ENCODE measurements around the gene PAK1IP1.
"Not testable (repeated sequence)": the region's sequence is repeated elsewhere in the genome, so short reads cannot be mapped to it uniquely, and the experiment has no call there.

PAK1IP1 gene, protein sequence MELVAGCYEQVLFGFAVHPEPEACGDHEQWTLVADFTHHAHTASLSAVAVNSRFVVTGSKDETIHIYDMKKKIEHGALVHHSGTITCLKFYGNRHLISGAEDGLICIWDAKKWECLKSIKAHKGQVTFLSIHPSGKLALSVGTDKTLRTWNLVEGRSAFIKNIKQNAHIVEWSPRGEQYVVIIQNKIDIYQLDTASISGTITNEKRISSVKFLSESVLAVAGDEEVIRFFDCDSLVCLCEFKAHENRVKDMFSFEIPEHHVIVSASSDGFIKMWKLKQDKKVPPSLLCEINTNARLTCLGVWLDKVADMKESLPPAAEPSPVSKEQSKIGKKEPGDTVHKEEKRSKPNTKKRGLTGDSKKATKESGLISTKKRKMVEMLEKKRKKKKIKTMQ

DNA sequence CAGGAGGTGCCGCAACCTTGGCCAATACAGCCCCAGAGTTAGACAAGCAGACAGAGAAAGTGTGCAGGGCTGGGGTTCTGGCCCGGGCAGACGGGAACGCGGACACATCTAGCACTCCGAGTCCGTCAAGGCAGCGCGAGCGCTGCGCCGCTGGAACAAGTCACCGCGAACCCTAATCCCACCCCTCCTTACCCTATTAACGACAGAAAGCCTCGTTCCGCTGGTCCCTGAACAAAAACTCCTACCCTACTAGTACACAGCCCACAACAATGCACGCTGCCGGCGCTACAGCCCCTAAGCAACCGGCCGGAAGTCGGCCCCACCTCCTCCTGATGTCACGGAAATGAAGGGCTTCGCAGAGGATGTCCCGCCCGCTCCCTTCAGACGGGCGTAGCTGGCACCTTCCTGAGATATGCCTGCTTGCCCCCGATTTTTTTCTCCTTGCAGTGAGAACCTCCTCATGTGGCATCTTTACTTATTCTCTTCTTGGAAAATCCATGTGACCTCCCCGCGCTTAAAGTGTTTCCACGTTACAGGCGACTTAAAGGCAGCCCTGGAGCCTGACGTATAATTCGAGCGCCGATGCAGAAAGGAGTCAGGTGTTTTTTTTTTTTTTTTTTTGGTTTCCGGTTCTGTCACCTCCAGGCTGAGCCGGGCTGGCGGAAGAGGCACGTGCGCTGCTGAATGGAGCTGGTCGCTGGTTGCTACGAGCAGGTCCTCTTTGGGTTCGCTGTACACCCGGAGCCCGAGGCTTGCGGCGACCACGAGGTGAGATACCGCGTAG, at the start of gene PAK1IP1, which contains the start of gene C6orf52:
Gene PAK1IP1, plus strand, starts transcription at position 671 of the 784 bp plus-strand sequence. Its CDS starts 14 bp downstream, at position 685.
Gene C6orf52, minus strand, starts transcription at position 315 of the 784 bp plus-strand sequence. CDS start 7,066 bp downstream, outside the sequence.
- DNase-seq (ENCODE audit: low spot score) = peak; percentile 96

DNA sequence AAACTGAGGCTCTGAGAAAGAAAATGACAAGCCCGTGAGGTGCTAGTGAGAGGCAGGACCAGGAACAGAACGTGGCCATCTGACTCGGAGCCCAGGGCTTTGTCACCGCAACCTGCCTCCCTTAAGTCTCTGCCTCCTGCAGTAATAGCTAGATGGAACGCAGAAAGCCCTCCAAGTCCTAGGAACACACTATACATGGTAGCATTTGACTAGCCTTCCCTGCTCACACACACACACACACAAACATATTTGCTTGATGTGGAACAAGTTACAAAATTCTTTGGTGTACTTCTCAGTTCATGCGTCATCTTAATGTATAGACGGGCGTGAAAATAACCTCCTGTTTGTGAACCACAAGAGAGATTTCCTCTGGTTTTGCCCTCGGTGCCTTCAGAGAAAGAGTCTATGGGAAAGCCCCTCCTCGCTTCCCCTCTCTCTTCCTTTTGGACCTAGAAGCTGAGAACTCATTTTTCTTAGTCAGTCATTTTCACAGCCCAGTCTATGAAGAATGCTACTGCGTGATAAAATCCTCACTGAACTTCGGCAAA, 39.2 kb upstream of the PAK1IP1 start:
- DNase-seq (ENCODE audit: low spot score) = no peak

DNA sequence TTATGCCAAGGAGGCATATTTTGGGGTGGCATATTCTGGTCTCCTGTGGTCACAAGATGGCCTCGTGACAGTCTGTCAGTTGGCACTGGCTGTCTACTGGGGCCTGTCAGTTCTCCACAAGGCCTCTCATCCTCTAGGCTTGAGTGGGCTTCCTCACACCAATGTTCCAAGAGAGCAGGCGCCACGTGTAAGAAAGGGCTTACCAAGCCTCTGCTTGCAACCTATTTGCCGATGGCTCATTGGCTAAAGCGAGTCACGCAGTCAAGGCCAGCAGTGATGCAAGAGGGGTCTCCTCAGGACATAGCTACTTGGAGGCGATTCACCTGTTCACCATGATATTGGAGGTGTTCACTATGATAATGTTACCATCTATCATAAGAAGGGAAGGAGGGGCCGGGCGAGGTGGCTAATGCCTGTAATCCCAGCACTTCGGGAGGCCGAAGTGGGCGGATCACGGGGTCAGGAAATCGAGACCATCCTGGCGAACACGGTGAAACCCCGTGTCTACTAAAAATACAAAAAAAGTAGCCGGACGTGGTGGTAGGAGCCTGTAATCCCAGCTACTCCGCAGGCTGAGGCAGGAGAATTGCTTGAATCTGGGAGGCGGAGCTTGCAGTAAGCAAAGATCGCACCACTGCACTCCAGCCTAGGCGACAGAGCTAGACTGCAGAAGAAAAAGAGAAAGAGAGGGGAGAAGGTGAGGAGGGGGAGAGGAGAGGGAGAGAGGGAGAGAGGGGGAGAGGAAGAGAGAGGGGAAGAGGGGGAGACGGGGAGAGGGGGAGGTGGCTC, 35.7 kb upstream of the PAK1IP1 start:
- DNase-seq (ENCODE audit: low spot score) = no peak

DNA sequence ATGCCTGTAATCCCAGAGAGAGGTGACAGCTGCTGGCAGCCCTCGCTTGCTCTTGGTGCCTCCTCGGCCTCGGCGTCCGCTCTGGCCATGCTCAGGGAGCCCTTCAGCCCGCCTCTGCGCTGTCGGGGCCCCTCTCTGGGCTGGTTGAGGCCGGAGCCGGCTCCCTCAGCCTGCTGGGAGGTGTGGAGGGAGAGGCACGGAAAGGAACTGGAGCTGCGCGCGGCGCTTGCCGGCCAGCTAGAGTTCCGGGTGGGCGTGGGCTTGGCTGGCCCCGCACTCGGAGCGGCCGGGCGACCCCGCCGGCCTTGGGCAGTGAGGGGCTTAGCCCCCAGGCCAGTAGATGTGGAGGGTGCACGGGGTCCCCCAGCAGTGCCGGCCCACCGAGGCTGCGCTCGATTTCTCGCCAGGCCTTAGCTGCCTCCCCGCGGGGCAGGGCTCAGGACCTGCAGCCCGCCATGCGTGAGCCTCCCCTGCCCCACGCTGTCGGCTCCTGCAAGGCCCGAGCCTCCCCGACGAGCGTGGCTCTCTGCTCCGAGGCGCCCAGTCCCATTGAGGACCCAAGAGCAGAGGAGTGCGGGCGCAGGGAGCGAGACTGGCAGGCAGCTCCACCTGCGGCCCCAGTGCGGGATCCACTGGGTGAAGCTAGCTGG, 34.9 kb upstream of the PAK1IP1 start:
- DNase-seq (ENCODE audit: low spot score) = peak; percentile 12

DNA sequence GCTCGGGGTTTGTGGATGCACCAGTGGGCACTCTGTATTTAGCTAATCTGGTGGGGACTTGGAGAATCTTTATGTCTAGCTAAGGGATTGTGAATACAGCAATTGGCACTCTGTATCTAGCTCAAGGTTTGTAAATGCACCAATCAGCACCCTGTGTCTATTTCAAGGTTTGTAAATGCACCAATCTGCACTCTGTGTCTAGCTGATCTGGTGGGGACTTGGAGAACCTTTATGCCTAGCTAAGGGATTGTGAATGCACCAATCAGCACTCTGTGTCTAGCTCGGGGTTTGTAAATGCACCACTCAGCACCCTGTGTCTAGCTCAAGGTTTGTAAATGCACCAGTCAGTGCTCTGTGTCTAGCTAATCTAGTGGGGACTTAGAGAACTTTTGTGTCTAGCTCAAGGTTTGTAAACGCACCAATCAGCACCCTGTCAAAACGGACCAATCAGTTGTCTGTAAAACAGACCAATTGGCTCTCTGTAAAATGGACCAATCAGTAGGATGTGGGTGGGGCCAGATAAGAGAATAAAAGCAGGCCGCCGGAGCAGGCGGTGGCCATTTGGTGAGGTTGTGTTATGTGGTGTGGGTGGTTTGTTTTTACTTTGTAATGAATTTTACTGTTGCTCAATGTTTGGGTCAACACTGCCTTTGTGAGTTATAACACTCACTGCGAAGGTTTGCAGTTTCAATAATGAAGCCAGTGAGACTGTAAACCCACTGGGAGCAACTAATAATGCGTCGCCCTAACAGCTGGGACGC, 34.2 kb upstream of the PAK1IP1 start:
- DNase-seq (ENCODE audit: low spot score) = not testable (repeated sequence)

DNA sequence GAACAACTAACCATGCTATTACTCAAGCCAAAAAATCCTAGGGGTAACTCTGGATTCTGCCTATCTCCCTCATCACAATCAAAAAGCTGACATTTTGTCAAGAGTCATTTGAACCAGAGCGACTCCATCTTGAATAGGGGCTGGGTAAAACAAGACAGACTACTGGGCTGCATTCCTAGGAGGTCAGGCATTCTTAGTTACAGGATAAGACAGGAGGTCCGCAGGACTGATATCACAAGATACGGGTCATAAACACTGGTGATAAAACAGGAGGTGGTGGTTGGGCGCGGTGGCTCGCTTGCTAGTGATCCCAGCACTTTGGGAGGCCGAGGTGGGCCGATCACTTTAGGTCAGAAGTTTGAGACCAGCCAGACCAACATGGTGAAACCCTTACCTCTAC, 32.6 kb upstream of the PAK1IP1 start:
- no peak for DNase-seq (ENCODE audit: low spot score)

DNA sequence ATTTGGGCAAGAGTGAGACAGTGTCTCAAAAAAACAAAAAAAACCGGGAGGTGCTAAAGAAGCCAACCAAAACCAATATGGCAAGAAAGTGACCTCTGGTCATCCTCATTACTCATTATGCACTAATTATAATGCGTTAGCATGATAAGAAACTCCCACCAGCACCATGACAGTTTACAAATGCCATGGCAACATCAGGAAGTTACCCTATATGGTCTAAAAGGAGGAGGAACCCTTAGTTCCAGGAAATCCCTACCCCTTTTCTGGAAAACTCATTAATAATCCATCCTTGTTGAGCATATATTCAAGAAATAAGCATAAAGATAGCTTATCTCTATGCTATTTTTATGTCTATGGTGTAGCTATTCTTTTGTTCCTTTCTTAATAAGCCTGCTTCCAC, 32.0 kb upstream of the PAK1IP1 start:
- no peak for DNase-seq (ENCODE audit: low spot score)

DNA sequence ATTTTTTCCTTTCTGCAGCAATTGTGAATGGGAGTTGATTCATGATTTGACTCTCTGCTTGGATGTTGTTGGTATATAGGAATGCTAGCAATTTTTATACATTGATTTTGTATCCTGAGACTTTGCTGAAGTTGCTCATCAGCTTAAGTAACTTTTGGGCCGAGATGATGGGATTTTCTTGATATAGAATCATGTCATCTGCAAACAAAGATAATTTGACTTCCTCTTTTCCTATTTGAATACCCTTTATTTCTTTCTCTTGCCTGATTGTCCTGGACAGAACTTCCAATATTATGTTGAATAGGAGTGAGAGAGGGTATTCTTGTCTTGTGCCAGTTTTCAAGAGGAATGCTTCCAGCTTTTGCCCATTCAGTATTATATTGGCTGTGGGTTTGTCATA, 29.2 kb upstream of the PAK1IP1 start:
- DNase-seq (ENCODE audit: low spot score) = not testable (repeated sequence)

DNA sequence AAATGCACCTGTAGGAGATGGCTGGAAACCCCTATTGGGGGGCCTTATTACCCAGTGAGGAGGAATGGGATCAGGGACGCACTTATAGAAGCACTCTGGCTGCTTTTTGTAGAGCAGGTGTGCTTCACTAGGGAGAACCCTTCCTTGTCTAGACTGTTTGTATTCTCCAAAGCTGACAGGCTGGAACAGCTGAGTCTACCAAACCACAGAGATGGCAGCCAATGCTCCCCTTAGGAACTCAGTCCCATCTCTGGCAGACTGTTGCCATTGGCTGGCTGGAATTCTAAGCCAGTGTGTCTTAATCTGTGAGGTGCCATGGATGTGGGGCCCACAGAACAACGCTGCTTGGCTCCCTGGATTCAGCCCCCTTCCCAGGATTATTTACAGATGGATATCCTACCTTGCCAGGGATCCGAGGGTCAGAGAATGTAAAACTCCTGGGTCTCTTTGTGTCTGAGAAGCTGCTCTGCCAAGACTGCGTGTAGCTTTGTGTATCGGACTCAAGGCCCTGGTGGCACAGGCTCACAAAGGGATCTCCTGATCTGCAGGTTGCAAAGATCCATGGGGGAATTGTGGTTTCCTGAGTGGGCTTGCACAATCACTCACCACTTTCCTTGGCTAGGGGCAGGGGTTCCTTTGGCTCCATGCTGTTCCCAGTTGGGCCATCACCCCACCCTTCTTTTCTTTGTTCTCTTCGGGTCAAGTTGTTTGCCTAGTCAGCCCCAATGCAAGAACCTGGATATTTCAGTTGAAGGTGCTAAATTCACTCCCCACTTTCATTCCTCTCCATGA, 26.4 kb upstream of the PAK1IP1 start:
- no peak for DNase-seq (ENCODE audit: low spot score)

DNA sequence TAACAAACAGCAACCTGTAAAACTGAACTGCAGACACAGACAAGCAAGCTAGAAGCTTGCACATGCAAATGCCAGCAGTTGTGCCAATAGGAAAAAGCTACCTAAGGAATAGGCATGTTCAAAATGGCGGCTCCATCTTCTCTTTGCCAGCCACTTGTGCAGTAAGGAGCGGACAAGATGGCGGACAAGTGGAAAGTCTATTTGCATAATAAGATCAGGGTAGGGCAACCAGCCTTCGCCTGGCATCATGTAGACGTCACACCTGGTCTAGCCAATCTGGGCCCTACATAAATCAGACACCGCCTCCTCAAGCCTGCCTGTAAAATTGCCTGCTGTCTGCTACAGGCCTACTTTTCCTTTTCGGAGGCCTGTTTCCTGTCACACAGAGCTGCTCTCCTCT, 18.4 kb upstream of the PAK1IP1 start:
- no peak for DNase-seq (ENCODE audit: low spot score)

DNA sequence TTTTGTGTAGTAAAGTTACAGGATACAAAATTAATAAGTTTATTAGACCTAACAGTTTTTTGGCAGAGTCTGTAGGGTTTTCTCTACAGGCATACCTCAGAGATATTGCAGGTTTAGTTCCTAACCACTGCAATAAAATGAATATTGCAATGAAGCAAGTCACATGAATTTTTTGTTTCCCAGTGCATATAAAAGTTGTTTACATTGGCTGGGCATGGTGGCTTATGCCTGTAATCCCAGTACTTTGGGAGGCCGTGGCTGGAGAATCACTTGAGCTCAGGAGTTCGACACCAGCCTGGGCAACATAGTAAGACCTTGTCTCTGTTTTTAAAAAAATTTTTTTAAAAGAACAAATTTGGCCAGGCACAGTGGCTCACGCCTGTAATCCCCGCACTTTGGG, 16.3 kb upstream of the PAK1IP1 start:
- no peak for DNase-seq (ENCODE audit: low spot score)

DNA sequence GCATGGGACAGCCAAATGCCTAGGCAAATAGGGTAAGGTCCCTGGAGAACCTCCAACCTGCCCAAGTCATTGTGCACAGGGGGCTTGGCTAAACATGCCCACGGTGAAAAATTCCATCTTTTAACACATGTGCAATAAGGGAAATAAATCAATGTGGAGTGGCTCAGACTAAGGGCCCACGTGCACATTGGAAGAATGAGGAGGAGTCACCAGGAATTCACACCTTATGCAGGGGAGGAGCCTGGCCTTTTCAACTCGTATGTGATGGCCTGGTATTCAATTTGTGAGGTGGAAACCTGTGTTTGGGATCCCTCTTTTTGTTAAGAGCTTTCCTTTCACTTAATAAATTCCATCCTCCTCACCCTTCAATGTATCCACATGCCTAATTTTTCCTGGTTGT, 13.0 kb upstream of the PAK1IP1 start:
- DNase-seq (ENCODE audit: low spot score) = no peak

DNA sequence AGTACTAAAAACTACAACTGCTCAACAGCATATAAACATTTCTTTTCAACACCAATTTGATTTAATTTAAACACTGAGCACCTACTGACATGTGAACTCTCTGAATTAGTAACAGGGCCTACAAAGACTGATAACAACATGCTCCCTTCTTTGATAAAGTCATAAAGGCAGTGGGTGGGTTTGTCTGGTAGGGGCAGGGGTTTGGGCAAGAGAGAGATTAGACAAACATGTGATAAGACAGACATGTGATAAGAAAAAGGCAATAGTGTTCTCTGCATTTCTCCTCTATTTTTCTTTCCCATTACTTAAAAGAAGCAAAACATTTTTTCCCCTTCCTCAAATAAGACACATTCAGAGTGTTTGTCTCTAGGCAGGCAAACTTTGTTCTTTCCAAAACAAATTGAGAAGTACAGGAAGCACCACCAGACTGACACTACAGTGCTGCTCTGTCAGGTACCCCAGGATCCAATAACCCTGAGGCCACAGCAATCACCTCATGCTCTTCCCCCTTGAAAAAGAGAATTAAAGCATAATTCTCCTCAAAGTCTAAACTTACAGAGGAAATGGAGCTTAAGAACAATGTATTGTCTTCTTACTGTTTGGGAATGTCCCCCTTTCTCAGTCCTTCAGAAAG, 12.3 kb upstream of the PAK1IP1 start:
- no peak for DNase-seq (ENCODE audit: low spot score)

DNA sequence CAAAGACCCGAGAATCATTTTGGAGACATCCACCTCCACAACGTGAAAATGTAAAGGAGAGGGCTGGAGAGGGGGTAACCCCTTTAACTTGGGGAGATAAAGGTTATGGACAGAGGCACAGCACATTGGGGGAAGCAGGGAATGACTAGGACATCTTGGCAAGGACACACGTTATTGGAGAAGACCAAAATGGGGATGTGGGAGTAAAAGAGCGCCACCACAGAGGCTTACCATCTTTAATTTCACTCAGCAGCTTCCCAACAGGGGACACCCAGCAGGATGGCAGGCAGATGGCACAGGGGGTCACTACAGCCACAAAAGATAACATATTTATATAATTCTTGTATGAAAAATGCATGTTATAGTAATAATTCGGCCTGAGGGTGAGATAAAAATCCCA, 10.2 kb upstream of the PAK1IP1 start:
- no peak for DNase-seq (ENCODE audit: low spot score)

DNA sequence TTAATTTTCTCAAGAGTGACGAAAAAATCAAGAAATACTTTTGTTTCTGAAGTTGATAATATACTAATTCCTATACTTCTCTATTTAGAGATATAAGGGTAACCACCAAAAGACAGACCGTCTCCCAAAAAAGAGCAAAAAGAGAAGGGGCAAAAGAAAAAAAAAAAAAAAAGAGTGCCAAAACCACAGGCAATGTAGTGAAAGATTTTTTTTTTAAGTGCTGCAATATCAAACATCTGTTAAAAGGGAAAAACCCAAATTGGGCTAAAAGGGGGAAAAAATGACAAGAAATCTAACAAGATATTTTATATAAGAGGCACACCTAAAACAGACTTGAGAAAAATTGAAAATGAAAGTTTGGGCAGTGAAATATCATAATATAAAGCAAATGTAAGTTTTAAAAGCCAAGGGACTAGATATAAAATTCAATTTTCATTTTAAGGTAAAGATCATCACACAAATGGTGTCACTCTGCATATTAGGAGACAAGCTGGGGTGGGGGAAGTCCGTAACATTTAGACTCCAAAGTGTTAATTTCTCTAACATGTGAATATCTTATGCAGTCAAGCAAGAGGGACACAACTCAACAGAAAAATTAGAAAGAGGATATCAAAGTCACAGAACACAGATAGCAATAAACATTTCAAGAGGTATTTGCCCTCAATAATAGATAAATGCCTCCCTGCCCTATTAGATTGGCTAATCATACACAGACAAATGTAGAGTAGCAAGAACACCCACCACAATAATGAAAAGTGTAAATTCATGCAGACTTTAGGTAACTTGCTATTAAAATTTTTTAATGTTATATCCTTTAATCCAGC, 9.5 kb upstream of the PAK1IP1 start:
- no peak for DNase-seq (ENCODE audit: low spot score)

DNA sequence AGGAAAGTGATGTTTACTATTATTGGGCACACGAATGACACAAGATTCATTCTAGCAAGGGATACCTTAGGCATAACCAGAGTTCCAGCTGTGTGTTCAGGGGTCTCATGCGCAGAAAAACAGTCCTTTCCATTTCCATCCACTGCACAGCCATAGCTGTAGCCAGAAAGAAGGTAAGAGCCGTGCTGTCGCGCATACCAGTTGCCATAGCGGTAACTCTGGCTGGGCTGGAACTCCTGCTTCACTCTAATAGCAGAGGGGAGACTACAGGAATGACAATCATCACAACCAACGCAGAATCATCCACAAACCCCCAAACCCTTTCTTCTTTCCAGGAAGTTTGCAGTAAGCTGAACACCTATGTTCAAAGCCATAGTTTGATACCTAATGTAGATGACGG, 7.9 kb upstream of the PAK1IP1 start:
- no peak for DNase-seq (ENCODE audit: low spot score)

DNA sequence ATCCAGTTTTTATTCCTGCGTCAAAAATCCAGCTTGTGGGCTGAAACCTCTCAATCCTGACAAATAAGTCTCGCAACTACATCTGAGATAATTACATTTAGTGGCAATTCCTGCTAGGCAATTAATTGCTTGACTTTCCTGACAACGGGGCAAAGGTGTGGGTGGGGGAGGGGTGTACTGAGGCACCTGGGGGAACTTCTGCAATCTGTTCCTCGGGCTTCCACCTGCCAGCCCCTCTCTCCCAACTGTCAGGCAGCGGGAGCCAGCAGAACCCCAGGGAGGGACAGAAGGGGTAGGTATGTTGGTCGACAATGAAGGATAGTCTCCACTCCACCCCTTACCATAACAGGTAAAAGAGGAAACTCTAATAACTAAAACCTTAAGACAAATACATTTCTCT, 7.2 kb upstream of the PAK1IP1 start:
- no peak for DNase-seq (ENCODE audit: low spot score)

DNA sequence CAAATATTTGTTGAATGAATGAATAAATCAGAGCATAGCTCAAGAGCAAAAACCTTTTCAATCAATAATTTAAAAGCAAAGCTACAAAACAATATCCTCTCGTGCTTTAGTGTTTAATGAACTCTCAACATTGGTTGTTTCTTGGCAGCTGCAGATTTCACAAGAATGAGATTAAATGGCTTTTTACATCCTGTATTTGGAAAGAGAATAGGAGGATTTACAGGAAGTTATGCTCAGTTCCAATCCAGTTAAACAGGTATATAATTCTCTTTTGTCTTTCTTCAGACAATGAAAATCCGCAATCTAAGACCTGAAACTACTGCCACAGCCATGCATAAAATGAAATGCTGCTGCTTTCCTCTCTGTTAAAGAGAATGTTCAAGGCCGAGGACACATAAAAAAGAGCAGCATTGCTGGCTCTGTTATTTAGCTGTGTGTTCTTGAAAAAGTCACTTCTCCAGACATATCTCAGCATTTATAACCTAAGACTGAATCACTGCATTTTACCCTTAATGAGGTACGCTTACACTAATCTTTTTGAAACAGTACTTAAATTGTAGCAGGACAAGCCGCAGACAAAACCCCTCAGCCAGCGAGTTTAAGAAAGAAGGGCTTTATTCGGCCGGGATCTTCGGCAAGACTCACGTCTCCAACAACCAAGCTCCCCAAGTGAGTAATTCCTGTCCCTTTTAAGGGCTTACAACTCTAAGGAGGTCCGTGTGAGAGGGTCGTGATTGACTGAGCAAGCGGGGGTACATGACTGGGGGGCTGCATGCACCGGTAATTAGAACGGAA, 3.9 kb upstream of the PAK1IP1 start:
- DNase-seq (ENCODE audit: low spot score) = no peak
